NCI-H187 (cell line): ENCODE results near the gene GRIK5.
A peak's percentile ranks its signal among the peaks of the same experiment; 100 is the strongest.

Experiments
- DNase-seq, 2 experiments: peaks; one replicate each; lab custom pipeline; 2025; lab: John Stamatoyannopoulos, UW

The GRIK5 gene

DNA sequence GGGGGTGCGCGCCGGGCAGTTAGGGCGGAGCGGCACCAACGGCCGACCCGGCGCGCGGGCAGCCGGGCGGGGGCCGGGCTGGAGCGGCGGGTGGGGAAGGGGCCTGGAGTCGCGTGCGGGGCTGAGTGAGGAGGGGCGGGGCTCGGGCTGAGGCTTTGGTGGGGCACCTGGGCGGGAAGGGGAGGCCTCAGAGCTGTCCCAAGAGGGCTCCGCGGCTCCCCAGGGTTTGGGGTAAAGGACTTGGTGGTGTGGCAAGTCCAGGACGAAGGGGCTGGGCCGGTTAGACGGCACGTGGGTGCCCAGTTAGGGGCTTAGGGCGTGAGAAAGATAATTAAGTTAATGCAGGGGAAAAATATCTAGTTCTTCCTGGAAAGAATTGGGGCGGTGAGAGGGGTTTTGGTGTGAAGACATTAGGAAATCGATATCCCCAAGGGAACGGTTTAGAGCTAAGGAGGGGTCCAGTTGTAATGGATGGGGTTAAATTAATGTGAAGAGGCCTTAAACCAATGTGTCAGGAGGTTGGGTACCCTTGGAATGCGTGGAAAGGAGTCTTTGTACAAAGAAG, 6.5 kb upstream of the GRIK5 start:
- DNase-seq = no peak

- DNase-seq = peak; percentile 99 to 100
Measured at GRCh38 chr19:42075616-42076379, 5.8 kb upstream of the GRIK5 start, which contains the start of gene ZNF574. ZNF574 (plus strand) TSS chr19:42076166; CDS start chr19:42078607, 2,441 bp downstream.

DNA sequence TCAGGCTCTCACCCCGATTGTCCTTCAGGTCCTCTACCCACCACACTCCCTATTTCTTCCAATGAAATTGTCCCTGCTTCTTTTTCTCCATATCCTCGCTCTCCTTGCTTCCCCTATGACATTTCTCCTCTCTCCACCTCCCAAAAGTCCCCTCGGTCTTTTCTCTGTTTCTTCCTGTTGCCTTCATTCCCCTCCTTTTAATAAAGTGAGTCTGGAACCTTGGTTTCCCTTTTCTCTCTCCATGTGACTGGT, 5.3 kb upstream of the GRIK5 start:
- peak in 1 of 2 experiments; percentile 63 for DNase-seq

DNA sequence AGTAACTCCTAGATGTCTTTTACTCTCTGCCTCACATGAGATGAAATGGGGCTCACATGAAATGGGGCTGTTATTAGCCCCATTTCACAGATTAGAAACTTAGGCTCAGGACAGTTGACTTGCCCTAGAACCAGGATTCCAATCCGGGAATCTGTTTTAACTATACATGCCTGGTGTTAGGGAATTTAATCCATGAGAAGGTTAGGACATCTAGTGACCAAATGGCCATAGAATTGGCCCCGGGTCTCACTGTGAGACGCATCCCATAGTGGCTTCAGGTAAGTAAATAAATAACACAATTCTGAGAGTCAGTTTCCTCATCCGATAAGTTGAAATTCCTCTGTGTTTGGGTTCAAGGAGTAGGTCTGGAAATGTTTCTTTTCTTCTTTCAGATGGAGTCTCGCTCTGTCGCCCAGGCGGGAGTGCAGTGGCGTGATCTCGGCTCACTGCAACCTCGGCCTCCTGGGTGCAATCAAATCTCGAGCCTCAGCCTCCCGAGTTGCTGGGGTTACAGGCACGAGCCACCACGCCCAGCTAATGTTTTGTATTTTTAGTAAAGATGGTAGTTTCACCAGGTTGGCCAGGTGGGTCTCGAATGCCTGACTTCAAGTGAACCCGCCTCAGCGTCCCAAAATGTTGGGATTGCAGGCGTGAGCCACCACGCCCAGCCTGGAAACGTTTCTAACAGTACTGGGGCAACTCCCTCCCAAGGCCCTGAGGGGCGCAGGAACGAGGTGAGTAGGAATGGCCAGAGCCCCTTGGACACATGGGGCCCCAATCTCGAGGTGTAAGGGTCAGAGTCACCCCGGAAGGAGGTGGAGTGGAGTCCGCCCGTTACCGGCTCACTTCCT, 4.7 kb upstream of the GRIK5 start:
- no peak for DNase-seq

- DNase-seq = no peak
Measured at GRCh38 chr19:42071247-42071646, 1.2 kb upstream of the GRIK5 start.

- DNase-seq = no peak
Measured at GRCh38 chr19:42068756-42069571, 1.0 kb downstream of the GRIK5 start.

DNA sequence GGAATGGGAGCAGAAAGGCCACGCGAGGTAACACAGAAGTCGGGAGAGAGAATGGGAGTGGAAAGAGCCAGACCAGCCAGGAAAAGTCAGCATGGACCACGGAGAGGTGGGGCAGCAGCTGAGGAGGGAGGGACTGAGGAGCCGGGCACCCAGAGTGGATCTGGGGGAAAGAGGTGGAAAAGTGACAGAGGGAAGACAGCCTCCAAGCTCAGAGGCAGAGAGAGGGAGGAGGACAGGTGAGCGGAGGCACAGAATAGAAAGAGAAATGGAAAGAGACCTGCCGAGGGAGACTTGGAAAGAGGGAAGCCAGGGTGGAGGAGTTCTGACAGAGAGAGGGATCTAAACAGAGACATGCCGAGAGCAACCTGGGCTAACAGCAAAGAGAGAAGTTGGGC, 1.6 kb downstream of the GRIK5 start:
- no peak for DNase-seq

DNA sequence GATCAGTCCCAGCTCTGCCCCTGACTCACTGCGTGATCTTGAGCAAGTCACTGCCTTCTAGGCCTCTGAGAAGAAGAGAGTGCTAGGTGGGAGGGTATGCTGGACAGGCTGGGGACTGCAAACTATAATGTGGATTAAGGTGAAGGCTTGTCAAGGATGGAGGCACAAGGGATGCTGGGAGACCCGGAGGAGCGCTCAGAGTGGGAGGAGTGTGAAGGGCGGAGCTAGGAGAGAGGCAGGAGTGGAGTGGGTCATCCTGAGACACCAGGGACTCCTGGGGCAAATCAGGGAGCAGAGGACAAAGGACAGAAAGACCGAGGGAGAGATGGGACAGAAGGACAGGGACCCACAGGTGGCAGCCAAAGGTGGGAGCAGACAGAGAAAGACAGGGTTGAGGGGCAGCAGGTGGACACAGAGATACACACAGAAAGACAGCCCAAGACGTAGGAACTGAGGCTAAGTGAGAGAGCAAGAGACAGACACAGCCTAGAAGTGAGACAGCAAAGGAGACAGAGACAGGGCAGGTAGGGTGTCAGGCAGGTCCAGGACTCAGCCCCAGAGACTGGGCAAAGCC, 2.6 kb downstream of the GRIK5 start:
- DNase-seq = no peak

GRCh38 chr19:42066075-42066754, 3.8 kb downstream of the GRIK5 start:
- DNase-seq = peak; percentile 69

DNA sequence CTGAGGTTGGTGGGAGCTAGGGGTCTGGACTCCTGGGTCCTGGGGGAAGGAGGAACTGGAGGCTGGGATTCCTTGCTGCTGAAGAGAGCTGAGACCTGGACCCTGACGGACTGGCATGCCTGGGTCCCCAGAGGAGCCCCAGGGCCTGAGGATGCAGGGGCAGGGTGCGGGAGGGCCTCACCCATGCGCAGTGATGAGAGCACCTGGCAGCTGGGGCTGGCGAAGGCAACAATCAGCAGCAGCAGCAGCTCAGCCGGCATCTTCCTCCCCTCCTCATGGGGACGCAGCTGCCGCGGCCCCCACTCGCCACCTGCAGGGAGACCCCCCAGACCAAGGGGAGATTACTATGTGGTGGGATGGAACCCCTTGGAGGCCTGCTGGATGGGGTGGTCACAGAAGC, 4.5 kb downstream of the GRIK5 start:
- no peak for DNase-seq

- no peak for DNase-seq
Measured at GRCh38 chr19:42065051-42065450, 5.0 kb downstream of the GRIK5 start.

GRCh38 chr19:42064432-42064831, 5.6 kb downstream of the GRIK5 start:
- no peak for DNase-seq

GRCh38 chr19:42062381-42062780, 7.6 kb downstream of the GRIK5 start:
- no peak for DNase-seq

GRCh38 chr19:42060117-42060516, 9.9 kb downstream of the GRIK5 start:
- no peak for DNase-seq

GRCh38 chr19:42059196-42059595, 10.8 kb downstream of the GRIK5 start:
- no peak for DNase-seq

- DNase-seq = no peak
Measured at GRCh38 chr19:42057846-42058245, 12.2 kb downstream of the GRIK5 start.

DNA sequence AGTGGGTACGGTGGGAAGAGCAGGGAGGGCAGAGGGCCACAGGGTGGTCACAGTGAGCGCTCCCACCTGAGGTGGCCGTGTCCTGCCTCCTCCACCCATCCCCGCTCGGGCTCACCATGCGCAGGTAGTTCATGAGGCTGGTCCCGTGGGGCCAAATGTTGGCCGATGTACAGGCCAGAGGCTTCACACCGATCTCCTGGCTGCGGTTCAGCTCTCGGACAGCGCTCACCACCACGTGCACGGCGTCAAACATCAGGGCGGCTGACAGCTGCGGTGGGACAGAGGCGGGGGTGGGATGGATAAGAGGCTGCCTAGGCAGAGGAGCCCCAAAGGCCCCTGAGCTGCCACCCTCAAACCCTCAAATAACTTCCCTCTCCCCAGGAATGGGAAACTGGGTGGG, 15.8 kb downstream of the GRIK5 start:
- no peak for DNase-seq

GRCh38 chr19:42053037-42053935, 16.7 kb downstream of the GRIK5 start:
- no peak for DNase-seq

DNA sequence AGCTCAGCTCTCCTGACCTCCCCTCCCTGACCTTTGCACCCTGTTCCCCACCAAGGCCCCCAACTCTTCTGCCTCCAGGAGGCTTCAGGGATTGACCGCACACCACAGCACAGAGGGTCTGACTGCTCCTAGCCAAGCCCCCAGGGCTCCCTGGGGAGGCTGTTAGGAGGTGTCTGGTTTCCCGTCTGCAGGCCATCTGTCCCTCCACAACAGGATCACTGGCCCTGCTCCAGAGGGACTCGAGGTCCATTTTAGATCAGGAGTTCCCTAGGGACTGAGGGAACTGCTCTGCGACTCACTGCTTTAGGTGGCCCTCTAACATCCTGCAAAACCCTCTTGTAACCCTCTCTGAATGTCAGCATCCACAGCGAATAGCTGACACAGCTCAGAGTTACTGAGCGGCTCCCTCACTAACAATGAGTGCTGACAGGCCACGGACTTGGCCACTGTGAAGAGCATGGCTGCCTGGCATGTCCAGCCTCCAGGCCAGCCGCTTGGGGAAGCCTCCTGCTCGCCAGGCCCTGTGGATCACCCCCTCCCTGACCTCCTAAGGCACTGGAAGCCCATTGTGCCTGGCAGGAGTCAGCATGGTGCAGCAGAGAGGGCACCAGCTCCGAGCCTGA, 17.7 kb downstream of the GRIK5 start:
- no peak for DNase-seq
